ENCODE results near the gene FARP2.

The FARP2 gene

GRCh38 chr2:241460631-241461030 is 104.5 kb downstream of the FARP2 start:
- DNase-seq = no peak

GRCh38 chr2:241461693-241462677 is 105.9 kb downstream of the FARP2 start:
- no peak for DNase-seq

- DNase-seq = no peak
Measured at GRCh38 chr2:241463276-241464135, 107.4 kb downstream of the FARP2 start.

- DNase-seq = no peak
Measured at GRCh38 chr2:241465543-241465942, 109.5 kb downstream of the FARP2 start.

- no peak for DNase-seq
Measured at GRCh38 chr2:241466230-241466629, 110.1 kb downstream of the FARP2 start.

- DNase-seq = no peak
Measured at GRCh38 chr2:241467777-241468475, 111.8 kb downstream of the FARP2 start.

- DNase-seq = no peak
Measured at GRCh38 chr2:241468476-241468781, 112.3 kb downstream of the FARP2 start.

- no peak for DNase-seq
Measured at GRCh38 chr2:241469746-241470145, 113.7 kb downstream of the FARP2 start.

GRCh38 chr2:241473399-241473798 is 117.3 kb downstream of the FARP2 start:
- no peak for DNase-seq

- DNase-seq = no peak
Measured at GRCh38 chr2:241475267-241475666, 119.2 kb downstream of the FARP2 start.

- no peak for DNase-seq
Measured at GRCh38 chr2:241478166-241478565, 122.1 kb downstream of the FARP2 start.

GRCh38 chr2:241479026-241479898 is 123.2 kb downstream of the FARP2 start:
- DNase-seq = no peak

GRCh38 chr2:241481687-241482086 is 125.6 kb downstream of the FARP2 start:
- DNase-seq = no peak

GRCh38 chr2:241482126-241482955 is 126.3 kb downstream of the FARP2 start:
- DNase-seq = no peak

GRCh38 chr2:241483305-241483704 is 127.2 kb downstream of the FARP2 start:
- DNase-seq = no peak

- no peak for DNase-seq
Measured at GRCh38 chr2:241485172-241485911, 129.3 kb downstream of the FARP2 start.

- DNase-seq = no peak
Measured at GRCh38 chr2:241489088-241489487, 133.0 kb downstream of the FARP2 start.

GRCh38 chr2:241489733-241490680 is 133.9 kb downstream of the FARP2 start:
- DNase-seq = no peak

GRCh38 chr2:241490825-241491506 is 134.9 kb downstream of the FARP2 start:
- no peak for DNase-seq

All from SHP77 treated with DMSO at 0.1 percent for 48 hours (cell line).